ENCODE data around the gene ERICH2. TPM values are rescaled to one million over a fixed set of nuclear protein-coding genes. Genes with fewer than 3 reads are reported as not detected.

ERICH2 gene
- total RNA-seq, 1 donor = not detected

GRCh38 chr2:170798996-170799395 is 28.8 kb downstream of the ERICH2 start:
- Histone ChIP-seq H3K27ac (ENCODE audit: low read depth, low read length) (no peak overlapping the region), H3K4me1 (ENCODE audit: insufficient read depth, low read length) (no peaks in the 10 kb centered on the region), H3K79me2 (ENCODE audit: insufficient read depth, low read length) (no peaks in the 10 kb centered on the region), H4K20me1 (ENCODE audit: insufficient read depth, low read length) (no peaks in the 10 kb centered on the region), H3K36me3 (ENCODE audit: insufficient read depth, low read length) (no peaks in the 10 kb centered on the region), H2AFZ (ENCODE audit: low read length) (no peak overlapping the region), H3K4me2 (ENCODE audit: insufficient read depth, low read length) (no peak overlapping the region), H3K27me3 (ENCODE audit: insufficient read depth, low read length) (no peaks in the 10 kb centered on the region), H3K4me3 (ENCODE audit: insufficient read depth, low read length) (no peak overlapping the region), H3K9me3 (ENCODE audit: low read depth, low read length) (no peaks in the 10 kb centered on the region)
- TF ChIP-seq CTCF (IDR thresholded peaks at IDR 0.05; ENCODE audit: extremely low read depth, low read depth, low read length) = no peak
- no peak for DNase-seq (ENCODE audit: insufficient read length, low spot score, missing footprints)

GRCh38 chr2:170806548-170806947 is 36.4 kb downstream of the ERICH2 start:
- no peaks in the 10 kb centered on the region for H3K27me3 ChIP-seq (ENCODE audit: insufficient read depth, low read length)
- DNase-seq (ENCODE audit: insufficient read length, low spot score, missing footprints) = peak; percentile 67
- TF ChIP-seq CTCF (IDR thresholded peaks at IDR 0.05; ENCODE audit: extremely low read depth, low read depth, low read length) = no peak

GRCh38 chr2:170812710-170813600 is 42.8 kb downstream of the ERICH2 start:
- Histone ChIP-seq H3K27ac (ENCODE audit: low read depth, low read length) (no peak overlapping the region), H3K36me3 (ENCODE audit: insufficient read depth, low read length) (no peaks in the 10 kb centered on the region), H2AFZ (ENCODE audit: low read length) (no peak overlapping the region), H3K79me2 (ENCODE audit: insufficient read depth, low read length) (no peaks in the 10 kb centered on the region), H4K20me1 (ENCODE audit: insufficient read depth, low read length) (no peaks in the 10 kb centered on the region), H3K4me2 (ENCODE audit: insufficient read depth, low read length) (no peak overlapping the region), H3K4me1 (ENCODE audit: insufficient read depth, low read length) (no peaks in the 10 kb centered on the region), H3K27me3 (ENCODE audit: insufficient read depth, low read length) (peaks cover 50% of the 10 kb centered on the region), H3K9me3 (ENCODE audit: low read depth, low read length) (no peaks in the 10 kb centered on the region), H3K4me3 (ENCODE audit: insufficient read depth, low read length) (no peak overlapping the region)
- peak; percentile 69 for TF ChIP-seq CTCF (IDR thresholded peaks at IDR 0.05; ENCODE audit: extremely low read depth, low read depth, low read length)
- peak; percentile 97 for DNase-seq (ENCODE audit: insufficient read length, low spot score, missing footprints)

More at GRCh38 chr2:170806548-170806947, 36.4 kb downstream of the ERICH2 start:
- Histone ChIP-seq H2AFZ (ENCODE audit: low read length) (no peak overlapping the region), H3K9me3 (ENCODE audit: low read depth, low read length) (no peaks in the 10 kb centered on the region), H4K20me1 (ENCODE audit: insufficient read depth, low read length) (no peaks in the 10 kb centered on the region), H3K4me1 (ENCODE audit: insufficient read depth, low read length) (no peaks in the 10 kb centered on the region), H3K79me2 (ENCODE audit: insufficient read depth, low read length) (no peaks in the 10 kb centered on the region), H3K4me3 (ENCODE audit: insufficient read depth, low read length) (no peak overlapping the region), H3K36me3 (ENCODE audit: insufficient read depth, low read length) (no peaks in the 10 kb centered on the region), H3K4me2 (ENCODE audit: insufficient read depth, low read length) (no peak overlapping the region), H3K27ac (ENCODE audit: low read depth, low read length) (no peak overlapping the region)

Data from osteoblast (primary cell).